Measurements from ENCODE around the gene SH3PXD2B.

- TF ChIP-seq POLR2A (IDR thresholded peaks at IDR 0.05; ENCODE audit: low read depth, low read length), result no peak
- no peak for TF ChIP-seq SPI1 (IDR thresholded peaks at IDR 0.05; ENCODE audit: low read depth, low read length)
- no peak for TF ChIP-seq TAF1 (IDR thresholded peaks at IDR 0.05; ENCODE audit: low read depth, low read length)
- TF ChIP-seq POLR2AphosphoS5 (IDR thresholded peaks at IDR 0.05; ENCODE audit: low read depth, low read length), result no peak
Measured at GRCh38 chr5:172399826-172400225, 54.5 kb downstream of the SH3PXD2B start.

Data from GM12891 (cell line).